Hepatocyte (in vitro differentiated cells): ENCODE data around the gene LILRA2. TPM values are rescaled to one million over a fixed set of nuclear protein-coding genes. Genes with fewer than 3 reads are reported as not detected.

Experiments
- DNase-seq: peaks from one replicate; pipeline ENCODE4 v3.0.0-alpha.2; 2016; ENCODE audit warnings: low spot score
- H2AFZ ChIP-seq: fragments of 200-600 bp; sonication (generic); 2 replicates; pipeline ENCODE4 v1.6.0; 2016; ENCODE audit warnings: antibody characterized with exemption, mild to moderate bottlenecking
- H3K27ac ChIP-seq: fragments of 200-600 bp; sonication (generic); 2 replicates; pipeline ENCODE4 v1.5.1; 2016; ENCODE audit warnings: mild to moderate bottlenecking
- H3K27me3 ChIP-seq: fragments of 200-600 bp; sonication (generic); 2 replicates; pipeline ENCODE4 v1.6.1; 2016
- H3K36me3 ChIP-seq: fragments of 200-600 bp; sonication (generic); replicated peaks from 2 replicates; pipeline ENCODE4 v1.5.1; 2016; ENCODE audit warnings: low read depth; ENCODE audit not compliant: insufficient read depth
- H3K4me1 ChIP-seq: fragments of 200-600 bp; sonication (generic); 2 replicates; pipeline ENCODE4 v1.5.1; 2016; ENCODE audit warnings: mild to moderate bottlenecking, moderate library complexity; ENCODE audit not compliant: insufficient read depth
- H3K4me2 ChIP-seq: fragments of 200-600 bp; sonication (generic); 2 replicates; pipeline ENCODE4 v1.6.0; 2016
- H3K4me3 ChIP-seq: fragments of 200-600 bp; sonication (generic); 2 replicates; pipeline ENCODE4 v1.5.1; 2016; ENCODE audit warnings: mild to moderate bottlenecking
- H3K79me2 ChIP-seq: fragments of 200-600 bp; sonication (generic); 2 replicates; pipeline ENCODE4 v1.6.0; 2017; ENCODE audit warnings: mild to moderate bottlenecking
- H3K9me2 ChIP-seq: fragments of 200-600 bp; sonication (generic); replicated peaks from 2 replicates; pipeline ENCODE4 v1.6.0; 2017; ENCODE audit warnings: mild to moderate bottlenecking; ENCODE audit not compliant: insufficient read depth
- H3K9me3 ChIP-seq: fragments of 200-600 bp; sonication (generic); 2 replicates; pipeline ENCODE4 v1.5.1; 2016; ENCODE audit warnings: low read depth, mild to moderate bottlenecking
- H4K20me1 ChIP-seq: fragments of 200-600 bp; sonication (generic); 2 replicates; pipeline ENCODE4 v1.6.0; 2016; ENCODE audit warnings: mild to moderate bottlenecking; ENCODE audit not compliant: insufficient read depth, poor library complexity, severe bottlenecking
- EZH2 ChIP-seq: fragments of 200-600 bp; sonication (generic); IDR thresholded peaks from 2 replicates; pipeline ENCODE4 v1.6.1; 2016; ENCODE audit warnings: antibody characterized with exemption, mild to moderate bottlenecking, borderline replicate concordance
- EZH2phosphoT487 ChIP-seq: fragments of 200-600 bp; sonication (generic); IDR thresholded peaks from one replicate; pipeline ENCODE4 v1.6.1; 2018; ENCODE audit warnings: antibody characterized with exemption, mild to moderate bottlenecking, low read depth, moderate library complexity; ENCODE audit not compliant: unreplicated experiment, severe bottlenecking
- WGBS: methylation state at CpG from one replicate; pipeline ENCODE4 v1.1.6; 2016; ENCODE audit warnings: low lambda C conversion rate; ENCODE audit errors: missing lambda C conversion rate; 5-methylcytosine and 5-hydroxymethylcytosine counted together
- polyA plus RNA-seq: library from polyadenylated mRNA; unstranded; fragments of >200 nt; fragmentation: Nextera tagmentation; extraction: Ambion mirVana; gene quantifications from 2 replicates; pipeline ENCODE4 v1.2.1, GENCODE V29; 2016
- total RNA-seq: library from RNA; depleted of rRNA; stranded (reverse); fragments of >200 nt; gene quantifications from 2 replicates; pipeline ENCODE4 v1.2.3, GENCODE V29; 2014
- TF ChIP-seq, protein P1 (sequence below): fragments of 200-600 bp; sonication (generic); IDR thresholded peaks from 2 replicates; pipeline ENCODE4 v1.5.1; 2016; ENCODE audit warnings: antibody characterized with exemption, mild to moderate bottlenecking; ENCODE audit not compliant: poor library complexity

The LILRA2 gene
- total and polyA plus RNA-seq, 2 experiments from 2014 or later: not detected

DNA sequence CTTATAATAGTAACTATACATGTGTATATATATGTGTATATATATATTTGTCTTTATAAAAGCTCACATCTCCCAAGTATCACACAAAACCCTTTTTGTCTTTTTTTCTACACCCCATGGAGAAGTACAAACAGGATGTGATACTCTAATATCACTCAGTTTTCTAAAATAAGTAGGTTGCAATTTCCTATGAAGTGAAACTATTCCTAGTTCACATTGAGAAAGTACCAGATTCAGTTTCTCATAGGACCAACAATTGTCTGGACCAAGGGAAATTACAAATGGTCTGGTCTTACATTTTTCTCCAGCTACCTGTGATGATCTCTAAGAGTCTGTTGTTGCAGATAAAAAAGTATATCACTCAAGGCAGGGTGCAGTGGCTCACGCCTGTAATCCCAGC is 38.8 kb downstream of the LILRA2 start:
- Histone ChIP-seq H3K79me2 (no peaks in the 10 kb centered on the region), H3K27ac (no peak overlapping the region)

DNA sequence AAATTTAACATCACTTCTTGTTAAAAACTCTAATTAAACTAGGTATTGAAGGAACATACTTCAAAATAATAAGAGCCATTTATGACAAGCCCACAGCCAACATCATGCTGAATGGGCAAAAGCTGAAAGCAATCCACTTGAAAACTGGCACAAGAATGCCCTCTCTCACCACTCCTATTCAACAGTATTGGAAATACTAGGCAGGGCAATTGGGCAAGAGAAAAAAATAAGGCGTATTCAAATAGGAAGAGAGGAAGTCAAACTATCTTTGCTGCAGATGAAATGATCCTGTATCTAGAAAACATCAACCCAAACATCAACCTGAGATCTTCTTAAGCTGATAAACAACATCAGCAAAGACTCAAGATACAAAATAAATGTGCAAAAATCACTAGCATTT is 41.1 kb downstream of the LILRA2 start:
- Histone ChIP-seq H3K9me2 (no peaks in the 10 kb centered on the region), H4K20me1 (no peaks in the 10 kb centered on the region), H3K9me3 (peaks cover 9% of the 10 kb centered on the region), H3K4me2 (no peak overlapping the region), H2AFZ (no peak overlapping the region), H3K27ac (no peak overlapping the region), H3K4me1 (no peaks in the 10 kb centered on the region), H3K4me3 (no peak overlapping the region), H3K36me3 (no peaks in the 10 kb centered on the region), H3K27me3 (no peaks in the 10 kb centered on the region), H3K79me2 (no peaks in the 10 kb centered on the region)
- 89% methylated on average over 1 of the region's 1 CpG for WGBS
- TF ChIP-seq, protein P1, sequence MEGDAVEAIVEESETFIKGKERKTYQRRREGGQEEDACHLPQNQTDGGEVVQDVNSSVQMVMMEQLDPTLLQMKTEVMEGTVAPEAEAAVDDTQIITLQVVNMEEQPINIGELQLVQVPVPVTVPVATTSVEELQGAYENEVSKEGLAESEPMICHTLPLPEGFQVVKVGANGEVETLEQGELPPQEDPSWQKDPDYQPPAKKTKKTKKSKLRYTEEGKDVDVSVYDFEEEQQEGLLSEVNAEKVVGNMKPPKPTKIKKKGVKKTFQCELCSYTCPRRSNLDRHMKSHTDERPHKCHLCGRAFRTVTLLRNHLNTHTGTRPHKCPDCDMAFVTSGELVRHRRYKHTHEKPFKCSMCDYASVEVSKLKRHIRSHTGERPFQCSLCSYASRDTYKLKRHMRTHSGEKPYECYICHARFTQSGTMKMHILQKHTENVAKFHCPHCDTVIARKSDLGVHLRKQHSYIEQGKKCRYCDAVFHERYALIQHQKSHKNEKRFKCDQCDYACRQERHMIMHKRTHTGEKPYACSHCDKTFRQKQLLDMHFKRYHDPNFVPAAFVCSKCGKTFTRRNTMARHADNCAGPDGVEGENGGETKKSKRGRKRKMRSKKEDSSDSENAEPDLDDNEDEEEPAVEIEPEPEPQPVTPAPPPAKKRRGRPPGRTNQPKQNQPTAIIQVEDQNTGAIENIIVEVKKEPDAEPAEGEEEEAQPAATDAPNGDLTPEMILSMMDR: no peak
- TF ChIP-seq EZH2phosphoT487 (no peak), EZH2 (no peak)
- DNase-seq: no peak

More for the DNA sequence above, 38.8 kb downstream of the LILRA2 start:
- no peak for DNase-seq
- H3K4me3 ChIP-seq: no peak overlapping the region
- no peaks in the 10 kb centered on the region for H3K9me2 ChIP-seq
- no peaks in the 10 kb centered on the region for H3K36me3 ChIP-seq
- TF ChIP-seq EZH2phosphoT487 (no peak), EZH2 (no peak)
- TF ChIP-seq, protein P1: no peak
- WGBS: 85% methylated on average over 1 of the region's 1 CpG
- no peaks in the 10 kb centered on the region for H4K20me1 ChIP-seq
- peaks cover 4% of the 10 kb centered on the region for H3K9me3 ChIP-seq
- no peak overlapping the region for H3K4me2 ChIP-seq
- H2AFZ ChIP-seq: no peak overlapping the region
- H3K27me3 ChIP-seq: no peaks in the 10 kb centered on the region
- no peaks in the 10 kb centered on the region for H3K4me1 ChIP-seq

DNA sequence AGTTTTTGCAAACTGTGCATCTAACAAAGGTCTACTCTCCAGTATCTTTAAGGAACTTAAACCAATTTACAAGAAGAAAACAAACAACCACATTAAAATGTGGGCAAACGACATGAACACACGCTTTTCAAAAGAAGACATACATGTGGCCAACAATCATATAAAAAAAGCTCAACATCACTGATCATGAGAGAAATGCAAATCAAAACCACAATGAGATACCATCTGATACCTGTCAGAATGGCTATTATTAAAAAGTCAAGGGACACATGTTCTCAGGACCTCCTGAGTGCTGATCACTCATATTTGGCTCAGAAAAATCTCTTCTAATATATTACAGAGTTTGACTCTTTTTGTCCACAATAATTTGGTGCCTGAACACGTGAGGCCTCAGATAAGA is 42.5 kb downstream of the LILRA2 start:
- H3K36me3 ChIP-seq: no peaks in the 10 kb centered on the region
- peaks cover 9% of the 10 kb centered on the region for H3K9me3 ChIP-seq
- H3K79me2 ChIP-seq: no peaks in the 10 kb centered on the region
- WGBS: 35% methylated on average over 3 of the region's 3 CpGs
- no peaks in the 10 kb centered on the region for H4K20me1 ChIP-seq
- no peak for DNase-seq
- no peak overlapping the region for H2AFZ ChIP-seq
- H3K27me3 ChIP-seq: no peaks in the 10 kb centered on the region
- H3K4me3 ChIP-seq: no peak overlapping the region
- H3K4me1 ChIP-seq: no peaks in the 10 kb centered on the region
- TF ChIP-seq EZH2: no peak
- TF ChIP-seq, protein P1: no peak
- no peak for TF ChIP-seq EZH2phosphoT487
- H3K4me2 ChIP-seq: no peak overlapping the region
- H3K9me2 ChIP-seq: no peaks in the 10 kb centered on the region
- no peak overlapping the region for H3K27ac ChIP-seq
